ENCODE data around the gene FOXO1.

FOXO1 gene

GRCh38 chr13:40537146-40537895 is 129.1 kb downstream of the FOXO1 start:
- no peak for DNase-seq

GRCh38 chr13:40536443-40537113 is 129.9 kb downstream of the FOXO1 start:
- no peak for DNase-seq

- no peak for DNase-seq
These were observed 131.1 kb downstream of the FOXO1 start for GRCh38 chr13:40535345-40535836.

- no peak for DNase-seq
These were observed 132.0 kb downstream of the FOXO1 start for GRCh38 chr13:40534456-40534855.

- DNase-seq = no peak
These were observed 133.4 kb downstream of the FOXO1 start for GRCh38 chr13:40533072-40533471.

- DNase-seq = no peak
These were observed 135.5 kb downstream of the FOXO1 start for GRCh38 chr13:40530961-40531360.

- no peak for DNase-seq
These were observed 137.6 kb downstream of the FOXO1 start for GRCh38 chr13:40528881-40529280.

GRCh38 chr13:40527914-40528313 is 138.5 kb downstream of the FOXO1 start:
- no peak for DNase-seq

- DNase-seq = no peak
These were observed 144.2 kb downstream of the FOXO1 start for GRCh38 chr13:40522282-40522681.

GRCh38 chr13:40520916-40521315 is 145.5 kb downstream of the FOXO1 start:
- no peak for DNase-seq

GRCh38 chr13:40519637-40520036 is 146.8 kb downstream of the FOXO1 start:
- no peak for DNase-seq

GRCh38 chr13:40518481-40518882 is 148.0 kb downstream of the FOXO1 start:
- no peak for DNase-seq

GRCh38 chr13:40517486-40518480 is 148.7 kb downstream of the FOXO1 start:
- DNase-seq = no peak

- no peak for DNase-seq
These were observed 150.7 kb downstream of the FOXO1 start for GRCh38 chr13:40515702-40516101.

GRCh38 chr13:40514802-40515201 is 151.6 kb downstream of the FOXO1 start:
- DNase-seq = no peak

GRCh38 chr13:40509876-40510275 is 156.6 kb downstream of the FOXO1 start:
- no peak for DNase-seq

GRCh38 chr13:40508767-40509342 is 157.6 kb downstream of the FOXO1 start:
- no peak for DNase-seq

GRCh38 chr13:40508127-40508526 is 158.3 kb downstream of the FOXO1 start:
- DNase-seq = peak; percentile 21

- no peak for DNase-seq
These were observed 159.6 kb downstream of the FOXO1 start for GRCh38 chr13:40506592-40507446.
